GM21619 (cell line): Measurements from ENCODE around the gene SAP25.

Experiments
- ATAC-seq: cut with Tn5 transposase; IDR thresholded peaks from one replicate; pipeline ENCODE4 v1.9.1; 2021; ENCODE audit not compliant: unreplicated experiment

The SAP25 gene

DNA sequence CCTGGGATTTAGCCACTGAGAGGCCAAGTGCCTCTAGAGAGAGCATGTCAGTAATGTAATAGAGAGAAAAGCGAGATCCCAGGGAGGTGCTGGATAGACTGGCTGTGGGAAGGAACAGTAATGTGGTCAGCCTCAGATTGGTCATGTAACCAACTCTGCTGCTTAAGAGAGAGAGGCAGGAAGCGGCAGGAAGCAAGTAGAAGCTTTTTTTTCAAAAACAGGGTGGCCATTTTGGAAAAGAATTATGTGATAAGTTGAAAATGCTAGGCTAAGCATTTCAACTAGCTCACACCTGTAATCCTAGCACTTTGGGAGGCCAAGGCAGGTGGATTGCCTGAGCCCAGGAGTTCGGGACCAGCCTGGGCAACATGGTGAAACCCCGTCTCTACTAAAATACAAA, 24.7 kb upstream of the SAP25 start:
- no peak for ATAC-seq

GRCh38 chr7:100595188-100595587, 21.5 kb upstream of the SAP25 start:
- ATAC-seq = no peak

- no peak for ATAC-seq
Measured at GRCh38 chr7:100591596-100591995, 17.9 kb upstream of the SAP25 start.

DNA sequence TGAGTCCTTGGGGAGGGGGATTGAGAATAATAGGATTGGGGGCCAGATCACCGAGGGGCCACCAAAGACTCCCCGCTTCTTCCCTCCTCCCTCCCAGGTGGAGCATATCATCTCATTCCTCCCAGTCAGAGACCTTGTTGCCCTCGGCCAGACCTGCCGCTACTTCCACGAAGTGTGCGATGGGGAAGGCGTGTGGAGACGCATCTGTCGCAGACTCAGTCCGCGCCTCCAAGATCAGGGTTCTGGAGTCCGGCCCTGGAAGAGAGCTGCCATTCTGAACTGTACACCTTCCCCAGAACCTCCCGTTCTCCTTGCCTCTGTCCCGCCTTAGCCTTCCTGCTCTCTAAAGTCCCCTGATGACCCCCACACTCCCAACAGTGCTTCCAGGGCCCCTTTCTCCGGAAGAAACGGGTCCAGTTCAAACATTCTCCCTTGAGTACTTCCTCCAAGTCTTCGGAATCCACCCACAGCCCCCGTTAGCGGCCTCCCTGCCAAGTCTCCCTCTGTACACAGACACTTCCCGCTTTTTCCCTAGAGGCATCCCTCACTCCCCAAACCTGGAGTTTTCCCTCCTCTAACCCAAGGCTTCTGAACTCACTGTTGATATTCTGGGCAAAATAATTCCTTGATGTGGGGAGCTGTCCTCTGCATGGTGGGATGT, 16.5 kb upstream of the SAP25 start:
- no peak for ATAC-seq

DNA sequence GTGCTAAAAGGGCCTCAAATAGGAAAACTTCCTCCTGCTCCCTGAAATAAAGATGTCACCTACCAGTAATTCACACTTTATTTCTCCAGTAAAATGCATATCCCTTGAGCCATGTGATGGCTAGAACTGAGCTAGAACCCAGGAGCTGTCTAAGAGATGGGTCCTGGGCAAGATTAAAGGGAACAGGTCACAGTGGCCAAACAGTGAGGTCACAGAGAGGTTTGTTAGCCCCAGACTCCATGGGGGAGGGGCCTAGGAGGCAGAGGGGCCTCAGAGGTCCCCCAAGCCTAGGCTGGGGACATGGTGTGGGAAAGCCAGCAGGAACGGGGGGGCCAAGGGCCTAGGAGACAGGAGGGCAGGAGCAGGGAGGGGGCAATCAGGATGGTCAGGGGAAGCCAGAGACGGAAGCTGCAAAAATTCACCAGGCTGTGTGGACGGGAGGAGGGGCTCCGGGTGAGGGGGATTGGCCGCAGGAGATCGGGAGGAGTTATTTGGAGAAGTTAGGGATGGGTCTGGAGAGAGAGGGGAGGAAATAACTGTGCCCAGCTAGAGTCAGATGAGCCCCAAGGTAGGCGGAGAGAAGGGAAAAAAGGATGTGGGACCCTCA, 15.7 kb upstream of the SAP25 start:
- ATAC-seq = no peak

GRCh38 chr7:100588438-100588837, 14.7 kb upstream of the SAP25 start:
- ATAC-seq = no peak

- peak; percentile 79 for ATAC-seq
Measured at GRCh38 chr7:100586266-100587025, 12.7 kb upstream of the SAP25 start, which contains the start of gene FBXO24. TSS of gene FBXO24 (plus strand) at chr7:100586328. CDS start at chr7:100586626, 298 bp downstream.

DNA sequence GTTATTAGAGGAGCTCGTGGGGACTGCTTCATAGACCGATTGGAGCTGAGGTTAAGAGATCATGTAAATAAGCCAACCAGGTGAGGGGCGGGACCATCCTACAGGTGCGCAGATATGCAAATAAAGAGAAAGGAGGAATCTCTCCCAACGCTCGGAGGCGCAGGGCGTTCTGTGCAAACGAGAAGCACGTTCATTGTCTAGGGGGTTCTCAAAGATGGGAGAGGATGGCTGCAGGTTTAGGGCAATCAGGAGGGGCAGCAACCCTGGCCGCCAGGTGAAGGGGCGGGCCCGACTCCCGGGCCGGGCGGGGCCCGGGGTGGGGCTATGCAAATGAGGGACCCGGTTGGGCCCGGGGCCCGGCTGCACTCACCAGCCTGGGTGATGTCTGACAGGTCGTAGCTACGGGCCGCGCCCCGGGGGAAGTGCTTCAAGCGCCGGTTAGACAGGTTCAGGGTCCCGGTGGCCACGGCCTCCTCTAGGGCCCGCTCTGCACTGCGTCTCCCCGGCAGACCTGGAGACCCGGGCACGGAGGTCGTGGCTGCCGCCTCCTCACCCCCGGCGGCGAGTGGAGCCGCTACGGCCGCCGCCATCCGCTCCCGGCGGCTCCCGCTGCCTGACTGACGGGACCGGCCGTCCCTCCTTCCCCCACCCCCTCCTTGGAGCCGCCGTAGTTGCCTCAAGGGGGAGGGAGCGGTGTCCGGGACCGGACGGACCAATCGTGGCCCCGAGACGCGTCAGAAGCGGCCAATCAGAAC, 12.0 kb upstream of the SAP25 start, which contains the start of gene LRCH4:
Gene LRCH4, minus strand, starts transcription at position 619 of the 755 bp plus-strand sequence. Its CDS starts 29 bp downstream, at position 590.
- ATAC-seq = no peak

DNA sequence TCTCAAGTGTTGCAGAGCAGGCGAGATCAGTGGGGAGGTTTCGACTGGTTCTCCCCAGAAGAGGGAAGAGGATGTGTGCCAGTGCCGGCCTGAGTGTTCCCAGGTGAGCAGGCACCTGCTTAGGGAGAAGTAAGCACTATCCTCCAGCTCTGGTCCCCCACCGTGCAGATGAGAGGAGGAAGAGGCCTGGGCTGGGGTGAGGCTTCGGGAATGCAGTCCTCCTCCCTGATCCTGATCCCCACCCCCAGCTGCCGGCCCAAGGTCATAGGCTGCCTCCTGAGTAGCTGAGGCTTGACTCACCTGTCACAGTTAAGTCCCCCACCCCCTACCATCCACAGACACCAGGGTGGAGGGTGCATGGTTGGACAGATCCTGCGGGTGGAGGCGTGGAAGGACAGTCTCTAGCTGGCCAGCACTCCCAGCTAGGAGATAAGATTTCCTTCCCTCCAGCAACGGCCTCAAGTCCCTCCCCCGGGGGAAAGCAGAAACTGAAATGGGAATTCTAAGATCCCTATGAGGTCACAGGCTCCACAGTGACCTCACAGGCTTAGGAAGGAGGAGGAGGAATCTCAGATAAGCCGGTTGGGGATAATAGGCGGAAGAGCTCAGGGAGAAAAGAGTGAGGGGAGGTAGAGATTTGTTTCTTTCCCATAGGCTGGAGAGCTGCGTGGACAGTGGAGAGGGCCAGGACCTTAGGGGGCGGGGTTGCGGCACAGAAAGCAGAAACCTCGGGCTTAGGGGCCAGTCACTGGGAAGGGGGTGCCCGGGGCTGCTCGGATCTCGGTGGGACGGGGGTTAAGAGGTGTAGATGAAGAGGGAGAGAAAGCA, 11.2 kb upstream of the SAP25 start:
- ATAC-seq = no peak

DNA sequence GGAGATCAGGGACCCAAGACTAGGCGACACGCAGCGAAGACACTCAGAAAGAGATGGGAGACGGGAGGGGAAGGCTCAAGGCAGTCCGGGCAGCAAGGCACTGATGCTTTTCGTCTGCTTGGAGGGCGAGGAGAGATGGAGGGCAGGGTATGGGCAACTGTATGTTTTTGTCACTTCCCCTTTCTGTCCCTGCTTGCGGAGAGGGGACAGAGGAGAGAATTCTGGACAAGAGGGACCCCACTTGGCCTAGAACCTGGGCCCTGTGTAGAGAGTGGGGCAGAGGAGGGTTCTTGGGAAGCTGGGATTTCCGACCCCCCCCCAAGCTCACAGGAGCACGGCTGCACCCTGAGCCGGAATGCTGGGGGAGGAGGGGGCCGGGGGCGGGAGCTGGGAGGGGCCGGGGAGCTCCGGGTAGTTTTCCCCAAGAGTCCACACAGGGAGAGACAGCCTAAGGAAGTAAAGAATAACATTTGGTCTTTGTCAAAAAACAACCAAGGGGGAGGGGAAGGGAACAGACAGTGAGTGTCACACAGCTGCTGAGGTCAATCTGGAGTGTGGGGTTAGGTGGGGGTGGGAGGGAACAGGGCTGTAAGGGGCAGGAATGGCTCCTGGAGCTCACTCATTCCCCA, 10.5 kb upstream of the SAP25 start:
- no peak for ATAC-seq

DNA sequence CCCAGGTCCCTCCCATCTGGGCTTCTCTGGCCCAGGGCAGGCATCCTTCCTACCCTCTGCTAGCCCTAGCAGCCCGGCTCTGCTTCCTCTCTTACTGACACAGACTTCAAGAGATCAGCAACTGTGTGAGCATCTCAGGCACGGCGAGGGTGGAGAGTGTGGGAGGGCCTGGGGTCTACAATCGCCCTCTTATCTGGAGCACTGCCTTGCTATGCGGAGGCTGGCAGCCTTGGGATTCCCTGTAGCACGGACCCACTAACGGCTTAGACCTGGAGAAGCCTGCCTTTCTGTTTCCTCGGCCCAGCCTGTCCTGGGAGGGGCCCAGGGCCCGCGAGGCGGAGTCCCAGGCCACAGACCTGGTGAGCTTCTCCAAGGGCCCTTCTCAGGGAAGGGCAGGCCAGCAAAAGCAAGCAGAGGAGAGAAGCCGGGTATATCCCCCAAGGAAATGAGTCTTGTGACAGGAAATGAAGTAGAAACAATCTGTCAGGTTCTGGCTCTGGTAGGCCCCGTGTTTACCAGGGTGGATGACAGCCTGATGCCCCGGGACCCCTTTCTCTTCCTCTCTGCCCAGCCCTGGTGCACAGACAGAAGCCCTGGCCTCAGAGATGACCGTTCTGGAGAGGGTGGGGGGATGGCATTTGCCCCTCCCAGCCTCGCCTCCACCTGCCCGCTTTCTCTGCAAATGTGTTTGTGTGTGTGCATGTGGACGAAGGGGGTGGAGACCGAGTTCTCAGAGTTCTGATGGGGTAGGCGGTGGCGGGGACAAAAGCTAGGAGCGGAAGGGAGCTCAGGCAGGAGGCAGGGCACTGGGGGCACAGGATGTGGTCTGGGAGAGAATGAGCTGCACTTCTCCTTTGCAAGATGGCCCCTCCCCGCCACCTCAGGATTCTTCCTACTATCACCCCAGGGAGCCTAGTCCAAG, 9.7 kb upstream of the SAP25 start:
- no peak for ATAC-seq

DNA sequence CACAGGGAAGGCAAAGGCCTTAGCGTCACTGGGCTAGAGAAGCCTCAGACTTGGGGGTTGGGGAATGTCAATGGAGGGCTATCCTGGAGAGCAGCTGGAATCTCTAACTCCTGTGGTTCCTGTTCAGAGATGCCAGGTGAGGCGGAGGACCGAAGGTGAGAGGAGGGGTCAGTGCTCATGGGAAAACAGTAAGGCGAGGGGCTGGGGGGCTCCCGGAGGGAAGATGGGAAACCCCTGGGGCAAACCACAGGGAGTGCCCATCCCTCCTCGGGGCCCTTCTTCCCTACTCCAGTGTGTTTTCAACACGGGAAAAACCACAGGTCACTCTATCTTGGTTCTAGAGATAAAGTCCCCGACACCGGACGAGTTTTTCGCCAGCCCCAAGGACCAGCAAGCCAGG, 8.9 kb upstream of the SAP25 start:
- no peak for ATAC-seq

- no peak for ATAC-seq
Measured at GRCh38 chr7:100582041-100582579, 8.4 kb upstream of the SAP25 start.

DNA sequence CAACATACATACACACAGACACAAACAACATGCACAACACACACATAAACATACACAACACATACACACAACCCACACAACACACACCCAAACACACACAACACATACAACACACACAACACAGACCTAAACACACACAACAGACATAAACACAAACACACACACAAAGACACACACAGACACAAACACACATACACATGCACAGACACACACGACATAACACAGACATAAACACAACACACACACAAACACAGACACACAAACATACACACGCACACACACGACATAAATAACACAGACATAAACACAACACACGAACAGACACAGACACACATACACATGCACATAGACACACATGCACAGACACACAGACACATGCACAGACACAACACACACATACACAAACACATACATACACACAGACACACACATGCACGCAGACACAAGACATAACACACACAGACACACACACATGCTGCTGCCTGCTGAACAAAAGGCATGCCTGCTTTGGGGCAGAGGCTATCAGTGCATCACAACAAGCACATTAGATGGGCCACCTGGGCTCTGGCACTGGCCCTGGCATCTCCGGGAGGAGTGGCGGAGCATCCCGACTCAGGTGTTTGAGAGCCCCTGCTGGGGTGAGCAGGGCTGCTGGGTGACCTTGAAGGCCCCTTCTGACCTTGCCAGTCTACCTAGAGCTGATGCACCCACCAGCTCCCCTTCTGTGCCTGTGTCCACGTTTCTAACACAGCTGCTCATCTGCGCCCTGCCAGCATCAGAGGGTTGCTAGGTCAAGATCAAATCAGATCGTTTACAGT, 7.0 kb upstream of the SAP25 start:
- ATAC-seq = no peak

DNA sequence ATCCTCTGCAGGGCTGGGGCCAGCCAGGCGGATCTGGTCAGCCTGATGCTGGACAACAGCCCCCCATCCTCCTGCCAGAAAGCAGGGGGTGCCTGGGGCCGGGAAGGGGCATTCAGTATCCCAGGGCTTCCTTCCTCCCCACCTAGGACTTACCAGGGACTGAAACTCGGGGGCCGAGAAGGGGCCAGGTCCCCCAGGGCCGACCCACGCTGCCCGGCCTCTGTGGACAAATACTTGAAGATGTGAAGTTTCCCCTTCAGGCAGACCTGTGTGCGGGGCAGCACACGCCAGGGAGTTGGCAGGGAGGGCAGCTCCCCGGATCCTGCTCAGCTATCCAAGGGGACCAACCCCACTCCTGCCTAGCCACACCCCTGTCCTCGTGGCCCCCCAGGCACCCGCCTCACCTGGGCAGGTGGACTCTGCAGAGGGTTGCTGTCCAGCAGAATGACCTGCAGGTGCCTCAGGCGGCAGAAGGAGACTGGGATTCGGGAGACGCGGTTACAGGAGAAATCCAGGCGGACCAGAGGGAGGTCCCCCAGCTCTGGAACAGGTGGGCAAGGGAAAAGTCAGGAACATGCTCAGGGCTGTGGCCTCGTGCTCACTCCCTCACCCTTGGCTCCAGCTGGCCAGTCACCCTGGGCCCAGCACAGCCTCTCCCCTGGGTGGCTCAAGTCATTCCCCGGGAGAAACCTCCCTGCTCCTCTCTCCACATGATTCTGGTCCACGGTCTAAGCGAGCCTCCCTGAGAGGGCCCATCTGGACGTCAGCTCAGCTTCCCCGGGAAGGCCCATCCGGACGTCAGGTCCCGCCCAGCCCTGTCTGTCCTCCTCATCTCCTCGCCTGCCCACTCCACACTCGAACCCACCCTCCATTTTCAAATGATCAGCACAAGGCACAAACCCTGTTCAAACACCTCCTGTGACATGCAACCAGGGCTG, 4.8 kb upstream of the SAP25 start:
- no peak for ATAC-seq

DNA sequence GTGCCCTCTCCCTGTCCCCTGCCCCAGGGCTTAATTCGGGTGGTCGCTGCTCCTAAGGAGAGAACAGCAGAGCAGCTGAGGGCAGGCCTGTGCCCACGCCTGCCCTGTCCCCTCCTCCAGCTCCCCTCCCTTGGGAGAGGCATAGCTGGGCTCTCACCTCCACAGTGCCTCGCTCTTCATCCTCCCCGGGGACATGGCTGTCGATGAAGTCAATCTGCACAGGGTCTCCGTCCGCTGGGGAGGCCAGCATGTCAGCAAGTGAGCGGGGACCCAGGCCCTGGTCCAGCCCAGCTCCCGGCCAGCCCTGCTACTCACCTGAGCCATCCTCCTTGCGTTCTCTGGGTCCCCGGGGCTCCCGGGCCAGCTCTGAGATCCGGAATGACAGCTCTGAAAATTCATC, 3.8 kb upstream of the SAP25 start:
- no peak for ATAC-seq

- ATAC-seq = no peak
Measured at GRCh38 chr7:100577103-100577502, 3.4 kb upstream of the SAP25 start.
